Measurements from ENCODE around the gene YEATS4.

YEATS4 gene

GRCh38 chr12:69342421-69342820, 17.1 kb upstream of the YEATS4 start:
- DNase-seq (ENCODE audit: low read depth): no peak

GRCh38 chr12:69343357-69343756, 16.2 kb upstream of the YEATS4 start:
- DNase-seq (ENCODE audit: low read depth): no peak

GRCh38 chr12:69343885-69344612, 15.5 kb upstream of the YEATS4 start:
- no peak for DNase-seq (ENCODE audit: low read depth)

- DNase-seq (ENCODE audit: low read depth): no peak
Measured at GRCh38 chr12:69345077-69345476, 14.5 kb upstream of the YEATS4 start.

- no peak for DNase-seq (ENCODE audit: low read depth)
Measured at GRCh38 chr12:69345742-69346141, 13.8 kb upstream of the YEATS4 start.

GRCh38 chr12:69348162-69348938, 11.2 kb upstream of the YEATS4 start, which contains the start of gene LYZ:
Gene LYZ (plus strand): TSS chr12:69348381. CDS start chr12:69348409, 28 bp downstream.
- DNase-seq (ENCODE audit: low read depth): no peak

GRCh38 chr12:69350002-69350626, 9.4 kb upstream of the YEATS4 start:
- DNase-seq (ENCODE audit: low read depth): no peak

- DNase-seq (ENCODE audit: low read depth): no peak
Measured at GRCh38 chr12:69350777-69351176, 8.8 kb upstream of the YEATS4 start.

GRCh38 chr12:69351462-69352236, 7.9 kb upstream of the YEATS4 start:
- DNase-seq (ENCODE audit: low read depth): no peak

- DNase-seq (ENCODE audit: low read depth): no peak
Measured at GRCh38 chr12:69352904-69353303, 6.6 kb upstream of the YEATS4 start.

- no peak for DNase-seq (ENCODE audit: low read depth)
Measured at GRCh38 chr12:69354172-69354555, 5.4 kb upstream of the YEATS4 start.

GRCh38 chr12:69354556-69355187, 4.9 kb upstream of the YEATS4 start:
- no peak for DNase-seq (ENCODE audit: low read depth)

GRCh38 chr12:69355363-69356028, 4.0 kb upstream of the YEATS4 start:
- no peak for DNase-seq (ENCODE audit: low read depth)

GRCh38 chr12:69360348-69360672, 767 bp downstream of the YEATS4 start:
- DNase-seq (ENCODE audit: low read depth): no peak

GRCh38 chr12:69366796-69367195, 7.3 kb downstream of the YEATS4 start:
- no peak for DNase-seq (ENCODE audit: low read depth)

GRCh38 chr12:69368171-69368570, 8.6 kb downstream of the YEATS4 start:
- DNase-seq (ENCODE audit: low read depth): no peak

- no peak for DNase-seq (ENCODE audit: low read depth)
Measured at GRCh38 chr12:69383074-69383473, 23.5 kb downstream of the YEATS4 start.

- DNase-seq (ENCODE audit: low read depth): no peak
Measured at GRCh38 chr12:69385038-69385437, 25.5 kb downstream of the YEATS4 start.

GRCh38 chr12:69386921-69387320, 27.4 kb downstream of the YEATS4 start:
- no peak for DNase-seq (ENCODE audit: low read depth)

- no peak for DNase-seq (ENCODE audit: low read depth)
Measured at GRCh38 chr12:69388371-69388770, 28.8 kb downstream of the YEATS4 start.

- DNase-seq (ENCODE audit: low read depth): no peak
Measured at GRCh38 chr12:69389831-69390230, 30.3 kb downstream of the YEATS4 start.
